Measurements from ENCODE around the gene VIPR2. TPM values are rescaled to one million over a fixed set of nuclear protein-coding genes. Genes with fewer than 3 reads are reported as not detected.
"Not testable (repeated sequence)": the region's sequence is repeated elsewhere in the genome, so short reads cannot be mapped to it uniquely, and the experiment has no call there.

VIPR2 gene
- total RNA-seq, 1 experiment from 2014 or later: not detected

DNA sequence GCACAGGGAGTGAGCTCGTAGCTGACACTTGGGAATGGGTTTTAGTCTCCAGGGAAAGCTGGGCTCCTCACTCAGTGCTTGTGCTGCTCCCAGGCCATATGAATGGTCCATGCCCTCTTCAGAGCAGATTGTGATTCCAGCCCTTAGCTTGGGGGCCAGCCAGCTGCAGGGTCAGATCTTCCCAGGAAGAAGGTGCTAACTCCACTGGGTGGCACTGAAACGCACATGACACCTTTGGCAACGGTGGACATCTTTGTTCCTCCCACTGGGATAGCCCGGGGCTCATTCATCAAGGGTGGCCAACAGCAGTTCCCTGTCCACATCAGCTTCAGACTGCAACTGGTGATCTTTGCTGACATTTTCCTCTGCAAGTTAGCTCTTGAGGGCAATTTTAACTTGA lies 159.1 kb downstream of the VIPR2 start:
- H3K4me3 ChIP-seq (ENCODE audit: low read depth, low read length, poor library complexity, severe bottlenecking): no peak overlapping the region
- no peak for DNase-seq (ENCODE audit: low spot score)
- no TSS peak for BruUV-seq (replicated peaks)
- ChIA-PET CTCF (no interaction called here), POLR2A (ENCODE audit: low non-redundant PET) (no interaction called here)
- H3K36me3 ChIP-seq (ENCODE audit: insufficient read depth, low read length, poor library complexity, severe bottlenecking): no peaks in the 10 kb centered on the region
- H3K27me3 ChIP-seq (replicated peaks; ENCODE audit: insufficient read depth, low read depth, low read length, poor library complexity): peaks cover 6% of the 10 kb centered on the region
- intact Hi-C loops (cut with micrococcal nuclease; ENCODE audit: unreplicated experiment): no loop called here
- peaks cover 18% of the 10 kb centered on the region for H3K9me3 ChIP-seq (ENCODE audit: low read depth, low read length, poor library complexity, severe bottlenecking)
- no peaks in the 10 kb centered on the region for H3K4me1 ChIP-seq (ENCODE audit: insufficient read depth, low read length, poor library complexity, severe bottlenecking)
- H3K27ac ChIP-seq (ENCODE audit: low read depth, low read length, poor library complexity, severe bottlenecking): no peak overlapping the region
- TF ChIP-seq, protein P1, sequence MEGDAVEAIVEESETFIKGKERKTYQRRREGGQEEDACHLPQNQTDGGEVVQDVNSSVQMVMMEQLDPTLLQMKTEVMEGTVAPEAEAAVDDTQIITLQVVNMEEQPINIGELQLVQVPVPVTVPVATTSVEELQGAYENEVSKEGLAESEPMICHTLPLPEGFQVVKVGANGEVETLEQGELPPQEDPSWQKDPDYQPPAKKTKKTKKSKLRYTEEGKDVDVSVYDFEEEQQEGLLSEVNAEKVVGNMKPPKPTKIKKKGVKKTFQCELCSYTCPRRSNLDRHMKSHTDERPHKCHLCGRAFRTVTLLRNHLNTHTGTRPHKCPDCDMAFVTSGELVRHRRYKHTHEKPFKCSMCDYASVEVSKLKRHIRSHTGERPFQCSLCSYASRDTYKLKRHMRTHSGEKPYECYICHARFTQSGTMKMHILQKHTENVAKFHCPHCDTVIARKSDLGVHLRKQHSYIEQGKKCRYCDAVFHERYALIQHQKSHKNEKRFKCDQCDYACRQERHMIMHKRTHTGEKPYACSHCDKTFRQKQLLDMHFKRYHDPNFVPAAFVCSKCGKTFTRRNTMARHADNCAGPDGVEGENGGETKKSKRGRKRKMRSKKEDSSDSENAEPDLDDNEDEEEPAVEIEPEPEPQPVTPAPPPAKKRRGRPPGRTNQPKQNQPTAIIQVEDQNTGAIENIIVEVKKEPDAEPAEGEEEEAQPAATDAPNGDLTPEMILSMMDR (conservative IDR thresholded peaks at IDR 0.05; ENCODE audit: low read depth, low read length): no peak
- no peak for TF ChIP-seq EZH2 (IDR thresholded peaks at IDR 0.05; ENCODE audit: borderline replicate concordance, low read depth, low read length, poor library complexity, severe bottlenecking)

GRCh38 chr7:158984007-158984406 lies 160.7 kb downstream of the VIPR2 start:
- H3K27me3 ChIP-seq (replicated peaks; ENCODE audit: insufficient read depth, low read depth, low read length, poor library complexity); H3K27ac ChIP-seq (ENCODE audit: low read depth, low read length, poor library complexity, severe bottlenecking); H3K4me1 ChIP-seq (ENCODE audit: insufficient read depth, low read length, poor library complexity, severe bottlenecking); H3K36me3 ChIP-seq (ENCODE audit: insufficient read depth, low read length, poor library complexity, severe bottlenecking); POLR2A ChIA-PET (ENCODE audit: low non-redundant PET); intact Hi-C loops (cut with micrococcal nuclease; ENCODE audit: unreplicated experiment); BruUV-seq (replicated peaks); DNase-seq (ENCODE audit: low spot score); H3K4me3 ChIP-seq (ENCODE audit: low read depth, low read length, poor library complexity, severe bottlenecking); CTCF ChIA-PET: not testable (repeated sequence)
- peaks cover 18% of the 10 kb centered on the region for H3K9me3 ChIP-seq (ENCODE audit: low read depth, low read length, poor library complexity, severe bottlenecking)

- POLR2A ChIA-PET (ENCODE audit: low non-redundant PET); BruUV-seq (replicated peaks): not testable (repeated sequence)
Observed at GRCh38 chr7:158982080-158982479, 162.6 kb downstream of the VIPR2 start.

GRCh38 chr7:158979635-158980351 lies 164.9 kb downstream of the VIPR2 start:
- no peaks in the 10 kb centered on the region for H3K27me3 ChIP-seq (replicated peaks; ENCODE audit: insufficient read depth, low read depth, low read length, poor library complexity)
- H3K4me3 ChIP-seq (ENCODE audit: low read depth, low read length, poor library complexity, severe bottlenecking): no peak overlapping the region
- TF ChIP-seq, protein P1 (conservative IDR thresholded peaks at IDR 0.05; ENCODE audit: low read depth, low read length): no peak
- no peak for TF ChIP-seq EZH2 (IDR thresholded peaks at IDR 0.05; ENCODE audit: borderline replicate concordance, low read depth, low read length, poor library complexity, severe bottlenecking)
- ChIA-PET CTCF (no interaction called here), POLR2A (ENCODE audit: low non-redundant PET) (no interaction called here)
- no peak overlapping the region for H3K27ac ChIP-seq (ENCODE audit: low read depth, low read length, poor library complexity, severe bottlenecking)
- DNase-seq (ENCODE audit: low spot score): no peak
- intact Hi-C loops (cut with micrococcal nuclease; ENCODE audit: unreplicated experiment): loop anchor here (5.0 to 10.0 kb wide), 3 partner anchors 92 to 282 kb away; no protein-coding TSS in a partner anchor
- H3K4me1 ChIP-seq (ENCODE audit: insufficient read depth, low read length, poor library complexity, severe bottlenecking): peaks cover 7% of the 10 kb centered on the region
- BruUV-seq (replicated peaks): no TSS peak
- H3K9me3 ChIP-seq (ENCODE audit: low read depth, low read length, poor library complexity, severe bottlenecking): peaks cover 18% of the 10 kb centered on the region
- no peaks in the 10 kb centered on the region for H3K36me3 ChIP-seq (ENCODE audit: insufficient read depth, low read length, poor library complexity, severe bottlenecking)

More at GRCh38 chr7:158982080-158982479, 162.6 kb downstream of the VIPR2 start:
- H3K4me1 ChIP-seq (ENCODE audit: insufficient read depth, low read length, poor library complexity, severe bottlenecking); CTCF ChIA-PET; intact Hi-C loops (cut with micrococcal nuclease; ENCODE audit: unreplicated experiment); H3K36me3 ChIP-seq (ENCODE audit: insufficient read depth, low read length, poor library complexity, severe bottlenecking); H3K27me3 ChIP-seq (replicated peaks; ENCODE audit: insufficient read depth, low read depth, low read length, poor library complexity); H3K4me3 ChIP-seq (ENCODE audit: low read depth, low read length, poor library complexity, severe bottlenecking); DNase-seq (ENCODE audit: low spot score); H3K27ac ChIP-seq (ENCODE audit: low read depth, low read length, poor library complexity, severe bottlenecking): not testable (repeated sequence)
- H3K9me3 ChIP-seq (ENCODE audit: low read depth, low read length, poor library complexity, severe bottlenecking): peaks cover 18% of the 10 kb centered on the region
